ENCODE data around the gene TIMM22. TPM values are rescaled to one million over a fixed set of nuclear protein-coding genes. Genes with fewer than 3 reads are reported as not detected.

TIMM22 gene
- total and polyA plus RNA-seq, 2 of the 13 experiments (the other 11 are each of a cell fraction or from before 2014, with no cell fraction given): 6.2 to 15.5 TPM

DNA sequence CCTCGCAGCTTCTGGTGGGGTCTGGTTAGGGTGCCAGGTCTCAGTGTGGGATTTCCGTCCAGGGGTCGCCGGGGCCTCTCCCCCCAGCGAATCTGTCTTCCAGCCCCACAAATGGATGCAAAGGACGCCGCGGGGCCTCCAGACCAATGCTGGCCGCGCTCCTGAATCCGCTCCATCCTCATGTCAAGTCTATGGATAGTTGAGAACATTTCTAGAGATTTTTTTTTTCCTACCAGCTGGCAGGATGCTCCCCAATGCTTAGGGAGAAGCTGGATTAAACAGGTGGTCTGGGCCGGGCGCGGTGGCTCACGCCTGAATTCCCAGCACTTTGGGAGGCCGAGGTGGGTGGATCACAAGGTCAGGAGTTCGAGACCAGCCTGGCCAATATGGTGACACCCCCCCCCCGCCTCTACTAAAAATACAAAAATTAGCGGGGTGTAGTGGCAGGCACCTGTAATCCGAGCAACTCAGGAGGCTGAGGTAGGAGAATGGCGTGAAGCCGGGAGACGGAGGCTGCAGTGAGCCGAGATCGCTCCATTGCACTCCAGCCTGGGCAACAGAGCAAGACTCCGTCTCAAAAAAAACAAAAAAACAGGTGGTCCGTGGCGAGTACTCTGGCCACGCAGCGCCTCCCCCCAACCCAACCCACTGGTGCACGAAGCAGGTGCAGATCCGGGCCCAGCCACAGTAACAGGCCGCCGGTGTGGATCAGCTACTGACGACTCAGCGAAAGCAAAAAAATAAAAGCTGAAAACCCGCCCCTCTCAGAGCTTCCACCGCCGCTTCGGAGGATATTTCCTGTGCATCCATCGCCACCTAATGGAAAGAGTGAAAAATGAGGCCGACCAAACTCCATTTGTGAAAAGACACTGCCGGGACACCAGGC lies 16.3 kb upstream of the TIMM22 start (continued):
- TF ChIP-seq, protein P1, sequence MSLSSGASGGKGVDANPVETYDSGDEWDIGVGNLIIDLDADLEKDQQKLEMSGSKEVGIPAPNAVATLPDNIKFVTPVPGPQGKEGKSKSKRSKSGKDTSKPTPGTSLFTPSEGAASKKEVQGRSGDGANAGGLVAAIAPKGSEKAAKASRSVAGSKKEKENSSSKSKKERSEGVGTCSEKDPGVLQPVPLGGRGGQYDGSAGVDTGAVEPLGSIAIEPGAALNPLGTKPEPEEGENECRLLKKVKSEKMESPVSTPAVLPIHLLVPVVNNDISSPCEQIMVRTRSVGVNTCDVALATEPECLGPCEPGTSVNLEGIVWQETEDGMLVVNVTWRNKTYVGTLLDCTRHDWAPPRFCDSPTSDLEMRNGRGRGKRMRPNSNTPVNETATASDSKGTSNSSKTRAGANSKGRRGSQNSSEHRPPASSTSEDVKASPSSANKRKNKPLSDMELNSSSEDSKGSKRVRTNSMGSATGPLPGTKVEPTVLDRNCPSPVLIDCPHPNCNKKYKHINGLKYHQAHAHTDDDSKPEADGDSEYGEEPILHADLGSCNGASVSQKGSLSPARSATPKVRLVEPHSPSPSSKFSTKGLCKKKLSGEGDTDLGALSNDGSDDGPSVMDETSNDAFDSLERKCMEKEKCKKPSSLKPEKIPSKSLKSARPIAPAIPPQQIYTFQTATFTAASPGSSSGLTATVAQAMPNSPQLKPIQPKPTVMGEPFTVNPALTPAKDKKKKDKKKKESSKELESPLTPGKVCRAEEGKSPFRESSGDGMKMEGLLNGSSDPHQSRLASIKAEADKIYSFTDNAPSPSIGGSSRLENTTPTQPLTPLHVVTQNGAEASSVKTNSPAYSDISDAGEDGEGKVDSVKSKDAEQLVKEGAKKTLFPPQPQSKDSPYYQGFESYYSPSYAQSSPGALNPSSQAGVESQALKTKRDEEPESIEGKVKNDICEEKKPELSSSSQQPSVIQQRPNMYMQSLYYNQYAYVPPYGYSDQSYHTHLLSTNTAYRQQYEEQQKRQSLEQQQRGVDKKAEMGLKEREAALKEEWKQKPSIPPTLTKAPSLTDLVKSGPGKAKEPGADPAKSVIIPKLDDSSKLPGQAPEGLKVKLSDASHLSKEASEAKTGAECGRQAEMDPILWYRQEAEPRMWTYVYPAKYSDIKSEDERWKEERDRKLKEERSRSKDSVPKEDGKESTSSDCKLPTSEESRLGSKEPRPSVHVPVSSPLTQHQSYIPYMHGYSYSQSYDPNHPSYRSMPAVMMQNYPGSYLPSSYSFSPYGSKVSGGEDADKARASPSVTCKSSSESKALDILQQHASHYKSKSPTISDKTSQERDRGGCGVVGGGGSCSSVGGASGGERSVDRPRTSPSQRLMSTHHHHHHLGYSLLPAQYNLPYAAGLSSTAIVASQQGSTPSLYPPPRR (CRISPR knock-in tag; IDR thresholded peaks at IDR 0.05; ENCODE audit: borderline replicate concordance): no peak
- TF ChIP-seq ZBTB21 (CRISPR knock-in tag; IDR thresholded peaks at IDR 0.05): no peak

DNA sequence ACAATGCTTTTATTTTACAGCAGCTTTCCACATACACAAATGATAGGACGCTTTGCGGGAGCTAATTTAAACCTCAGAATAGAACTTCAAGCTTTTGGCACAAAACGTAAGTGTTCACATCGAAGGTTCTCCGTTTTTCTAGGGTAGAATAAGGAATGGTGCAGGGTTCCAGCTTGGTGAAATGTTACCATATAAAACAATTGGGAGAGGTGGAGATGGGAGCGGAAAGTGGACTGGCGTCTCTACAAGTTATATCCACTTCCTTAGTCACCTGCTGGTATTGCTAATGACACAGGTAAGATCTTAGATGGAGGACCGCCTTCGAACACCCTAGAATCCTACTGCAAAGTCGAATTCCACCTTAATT lies 15.7 kb upstream of the TIMM22 start:
- Histone ChIP-seq H3K4me1 (ENCODE audit: insufficient read depth, low read length) (peaks cover 53% of the 10 kb centered on the region), H3K27ac (ENCODE audit: extremely low read length, insufficient read depth, low read length) (no peak overlapping the region), H2AFZ (ENCODE audit: low read length) (peak overlapping the region; percentile 28), H3K4me3 (replicated peaks in 1 of 3; ENCODE audit: insufficient read depth in 1 of 3, low read depth in 2 of 3, low read length in 3 of 3) (peak overlapping the region in 2 of 3 experiments; percentile 66 to 85; a peak in 2 of 6 replicates), H3K4me2 (ENCODE audit: low read depth, low read length) (peak overlapping the region; percentile 84), H3K36me3 (replicated peaks in 1 of 2; ENCODE audit: control insufficient read depth in 1 of 2, insufficient read depth in 2 of 2, low read length in 2 of 2) (no peaks in the 10 kb centered on the region), H3K9ac (ENCODE audit: insufficient read depth, low read depth, low read length) (peak overlapping the region; percentile 41; the same call in 1 of the 2 replicates), H3K79me2 (ENCODE audit: insufficient read depth, low read length) (peaks cover 22% of the 10 kb centered on the region), H4K20me1 (ENCODE audit: insufficient read depth, low read length) (no peaks in the 10 kb centered on the region), H3K9me3 (ENCODE audit: low read length) (no peaks in the 10 kb centered on the region), H3K27me3 (ENCODE audit: control insufficient read depth in 1 of 2, insufficient read depth in 2 of 2, low read length in 2 of 2) (no peaks in the 10 kb centered on the region)
- ATAC-seq (no peak), FAIRE-seq (no peak), DNase-seq (ENCODE audit: low spot score) (no peak)
- BruUV-seq (replicated peaks): no TSS peak
- in situ Hi-C loops (cut with HindIII; ENCODE audit: extremely low pct_ligation_motif_present, low pct_unique_long_range_greater_than_20kb) (loop anchor here (5.0 kb wide), 2 partner anchors 99 to 199 kb away; partner anchors contain the start of genes GLOD4 and MRM3), intact Hi-C loops (cut with micrococcal nuclease; ENCODE audit: unreplicated experiment) (loop anchor here (2.0 kb wide), 1 partner anchor 186 kb away; no protein-coding TSS in a partner anchor)
- ChIA-PET CTCF (ENCODE audit: low intra/inter-chr PET ratio, low total read pairs) (interaction anchor here (2.2 to 2.4 kb wide), 2 partner anchors 102 to 186 kb away, joined by 10 to 13 read pairs; no protein-coding TSS in a partner anchor), POLR2A (interaction anchor here (1.0 to 2.9 kb wide), 11 partner anchors 15 to 629 kb away, joined by 3 to 27 read pairs (median 8); partner anchors contain the start of genes GEMIN4, GLOD4, MRM3 and RPH3AL)
- no peak for TF ChIP-seq ZNF446 (CRISPR knock-in tag; IDR thresholded peaks at IDR 0.05)
- TF ChIP-seq KLF16 (CRISPR knock-in tag; IDR thresholded peaks at IDR 0.05): 0 out of 4 replicates have a peak, but pooled peaks of 1 of the 2 experiments have one; percentile 2
- no peak for TF ChIP-seq ZNF484 (CRISPR knock-in tag; IDR thresholded peaks at IDR 0.05; ENCODE audit: borderline replicate concordance, low read depth)
- no peak for TF ChIP-seq CREB1 (IDR thresholded peaks at IDR 0.05)
- TF ChIP-seq CREB1 (CRISPR knock-in tag; IDR thresholded peaks at IDR 0.05): 0 out of 2 replicates have a peak, but pooled peaks have one; percentile 1
- TF ChIP-seq, protein P2, sequence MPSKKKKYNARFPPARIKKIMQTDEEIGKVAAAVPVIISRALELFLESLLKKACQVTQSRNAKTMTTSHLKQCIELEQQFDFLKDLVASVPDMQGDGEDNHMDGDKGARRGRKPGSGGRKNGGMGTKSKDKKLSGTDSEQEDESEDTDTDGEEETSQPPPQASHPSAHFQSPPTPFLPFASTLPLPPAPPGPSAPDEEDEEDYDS (CRISPR knock-in tag; IDR thresholded peaks at IDR 0.05): 0 out of 2 replicates have a peak, but pooled peaks have one; percentile 17
- TF ChIP-seq SIX4 (CRISPR knock-in tag; IDR thresholded peaks at IDR 0.05): no peak
- no peak for TF ChIP-seq LCORL (IDR thresholded peaks at IDR 0.05)
- TF ChIP-seq LCORL (CRISPR knock-in tag; IDR thresholded peaks at IDR 0.05): peak; percentile 9; the same call in 1 of the 2 replicates
- TF ChIP-seq HDAC6 (IDR thresholded peaks at IDR 0.05; ENCODE audit: low read depth, low read length): no peak
- WGBS (ENCODE audit: low lambda C conversion rate): 19% methylated on average over 10 of the region's 10 CpGs
